Stimulated activated CD4-positive, alpha-beta T cell treated with anti-CD3 and anti-CD28 coated beads, Interleukin-1b, Interleukin-23, amount 100 ng/mL, for 1 hour (primary cell): ENCODE data around the gene SLX4IP.

Experiments used
- DNase-seq, 2 donors: peaks; one replicate each; pipeline ENCODE4 v3.0.0-alpha.2; 2020; ENCODE audit warnings: low read depth in 2 of 2

The SLX4IP gene

DNA sequence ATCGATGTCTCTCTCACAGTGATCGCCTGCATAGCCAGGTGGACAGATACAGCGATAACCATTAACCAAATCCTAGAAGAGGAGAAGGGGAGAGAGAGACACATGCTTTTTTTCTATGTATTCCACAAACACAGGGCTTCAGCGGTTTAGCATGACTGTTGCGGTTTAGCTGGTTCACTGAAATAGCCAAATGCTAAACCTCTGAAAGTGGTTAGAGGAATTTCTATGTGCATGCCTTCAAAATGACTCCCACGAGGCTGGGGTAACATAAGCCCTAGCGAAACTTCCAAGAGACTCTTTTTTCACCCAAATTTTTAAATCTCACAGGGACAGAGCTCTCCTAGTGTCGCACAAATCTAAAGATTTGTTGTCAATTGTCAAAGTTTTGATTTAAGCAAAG is 213.5 kb downstream of the SLX4IP start:
- no peak for DNase-seq

GRCh38 chr20:10649080-10649796 is 214.1 kb downstream of the SLX4IP start:
- DNase-seq: no peak

DNA sequence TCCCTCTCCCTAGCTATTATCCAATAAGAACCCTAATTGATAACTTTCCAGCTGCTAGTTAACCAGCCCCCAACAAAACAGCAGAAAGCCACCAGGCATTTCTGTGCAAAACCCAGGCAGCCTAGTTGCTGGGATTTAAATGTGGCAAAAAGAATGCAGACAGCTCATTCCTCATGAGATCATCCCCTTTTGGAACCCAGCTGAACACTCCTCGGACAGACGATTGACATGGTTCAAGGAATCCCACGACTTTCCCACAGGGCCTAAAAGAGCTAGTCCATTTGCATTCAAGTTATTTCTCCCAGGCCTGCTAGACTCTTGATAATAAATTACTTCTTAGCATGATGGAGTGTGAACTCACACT is 214.7 kb downstream of the SLX4IP start:
- no peak for DNase-seq

DNA sequence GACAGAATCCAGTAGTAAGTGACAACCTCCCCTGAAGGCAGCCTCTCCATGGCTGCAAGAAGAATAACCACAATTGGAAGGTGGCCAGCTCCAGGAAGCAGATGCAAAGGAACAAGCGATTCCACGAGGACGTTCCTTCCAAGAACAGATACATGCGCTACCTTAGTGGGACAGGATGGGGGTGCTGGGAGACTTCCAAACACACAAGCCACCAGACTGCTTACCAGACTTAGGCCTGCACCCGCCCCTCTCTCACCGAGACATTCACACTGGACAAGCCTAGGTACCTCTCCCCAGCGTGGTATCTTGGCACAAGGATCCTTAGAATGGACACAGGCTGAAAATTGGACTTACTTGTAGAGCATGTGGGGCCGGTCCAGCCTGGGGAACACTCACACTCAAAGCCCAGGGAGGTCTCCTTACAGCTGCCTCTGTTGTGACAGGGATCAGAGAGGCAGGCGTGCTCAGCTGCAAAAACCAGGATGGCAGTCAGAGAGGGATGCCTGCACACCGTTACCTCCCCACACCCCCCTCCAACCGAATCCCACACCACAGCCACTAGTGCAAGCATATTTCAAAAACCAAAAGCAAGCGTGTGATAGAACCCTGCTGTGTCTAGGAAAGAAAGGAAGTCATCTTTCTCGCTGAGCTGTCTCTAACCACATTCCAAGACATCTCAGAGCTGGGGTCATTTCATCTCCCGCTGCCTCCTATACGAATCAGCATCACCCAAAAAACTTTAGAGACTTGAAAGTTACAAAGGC is 216.3 kb downstream of the SLX4IP start:
- DNase-seq: no peak

GRCh38 chr20:10652185-10652584 is 217.1 kb downstream of the SLX4IP start:
- DNase-seq: no peak

DNA sequence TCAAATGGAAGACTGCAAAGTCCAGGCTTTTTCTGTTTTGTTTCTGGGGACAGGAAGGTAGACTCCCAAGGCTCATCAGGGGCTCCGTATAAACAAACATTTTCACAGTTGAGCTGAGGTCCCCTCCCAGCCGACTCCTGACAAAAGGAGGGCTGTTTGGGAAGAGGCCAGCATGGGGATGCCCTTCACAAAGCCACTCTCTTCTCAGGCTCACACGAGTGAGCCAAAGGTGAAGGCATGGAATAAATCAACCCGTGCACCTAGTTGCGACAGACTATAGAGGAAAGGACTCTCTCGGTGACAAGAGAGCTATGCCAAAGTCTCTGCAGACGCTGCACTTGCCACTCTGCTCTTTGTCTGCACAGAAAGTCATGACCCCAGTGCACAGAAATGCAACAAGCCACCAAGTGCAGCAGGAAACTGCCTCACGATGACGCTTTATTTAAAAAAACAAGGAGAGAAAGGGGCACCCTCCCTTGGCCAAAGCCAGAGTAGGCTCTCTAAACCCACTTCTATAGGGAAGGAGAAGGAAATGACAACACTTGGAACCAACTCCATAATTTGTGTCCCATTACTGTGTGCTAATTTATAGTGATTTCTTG is 217.7 kb downstream of the SLX4IP start:
- no peak for DNase-seq

GRCh38 chr20:10653599-10654249 is 218.6 kb downstream of the SLX4IP start:
- no peak for DNase-seq

DNA sequence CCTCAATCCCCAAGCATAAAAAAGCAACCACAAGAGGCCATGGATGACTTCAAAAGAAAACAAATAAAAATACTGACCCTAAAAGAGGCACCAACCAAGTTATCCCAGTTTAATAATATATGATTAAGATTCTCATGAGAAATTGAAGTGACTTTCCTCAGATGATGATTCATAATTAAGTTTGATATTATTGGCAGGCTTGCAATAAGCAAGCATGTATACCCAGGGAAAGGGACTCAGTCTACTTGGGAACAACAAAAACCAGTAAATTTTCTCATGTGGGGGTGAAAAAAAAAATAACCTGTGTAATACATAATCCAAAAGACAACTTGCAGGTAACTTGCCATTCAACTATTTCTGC is 219.1 kb downstream of the SLX4IP start:
- no peak for DNase-seq

DNA sequence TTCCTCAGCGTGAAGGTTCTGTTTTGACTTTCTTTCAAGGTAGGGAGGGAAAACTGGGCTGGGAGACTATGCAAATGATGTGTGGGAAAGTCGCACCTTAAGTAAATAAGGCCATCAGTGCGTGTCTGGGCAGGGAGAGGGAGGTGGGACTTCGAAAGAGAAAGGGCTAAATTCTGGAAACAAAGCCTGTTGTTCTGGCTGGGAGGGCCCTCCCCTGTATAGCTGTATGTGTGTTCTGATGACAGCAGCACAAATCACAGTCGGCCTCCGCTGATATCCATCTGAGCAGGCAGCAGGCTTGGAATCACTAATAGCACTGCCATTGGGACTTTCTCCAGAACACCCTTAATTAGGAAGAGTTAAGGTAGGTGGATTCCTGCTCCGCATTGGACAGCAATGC is 219.5 kb downstream of the SLX4IP start:
- no peak for DNase-seq

DNA sequence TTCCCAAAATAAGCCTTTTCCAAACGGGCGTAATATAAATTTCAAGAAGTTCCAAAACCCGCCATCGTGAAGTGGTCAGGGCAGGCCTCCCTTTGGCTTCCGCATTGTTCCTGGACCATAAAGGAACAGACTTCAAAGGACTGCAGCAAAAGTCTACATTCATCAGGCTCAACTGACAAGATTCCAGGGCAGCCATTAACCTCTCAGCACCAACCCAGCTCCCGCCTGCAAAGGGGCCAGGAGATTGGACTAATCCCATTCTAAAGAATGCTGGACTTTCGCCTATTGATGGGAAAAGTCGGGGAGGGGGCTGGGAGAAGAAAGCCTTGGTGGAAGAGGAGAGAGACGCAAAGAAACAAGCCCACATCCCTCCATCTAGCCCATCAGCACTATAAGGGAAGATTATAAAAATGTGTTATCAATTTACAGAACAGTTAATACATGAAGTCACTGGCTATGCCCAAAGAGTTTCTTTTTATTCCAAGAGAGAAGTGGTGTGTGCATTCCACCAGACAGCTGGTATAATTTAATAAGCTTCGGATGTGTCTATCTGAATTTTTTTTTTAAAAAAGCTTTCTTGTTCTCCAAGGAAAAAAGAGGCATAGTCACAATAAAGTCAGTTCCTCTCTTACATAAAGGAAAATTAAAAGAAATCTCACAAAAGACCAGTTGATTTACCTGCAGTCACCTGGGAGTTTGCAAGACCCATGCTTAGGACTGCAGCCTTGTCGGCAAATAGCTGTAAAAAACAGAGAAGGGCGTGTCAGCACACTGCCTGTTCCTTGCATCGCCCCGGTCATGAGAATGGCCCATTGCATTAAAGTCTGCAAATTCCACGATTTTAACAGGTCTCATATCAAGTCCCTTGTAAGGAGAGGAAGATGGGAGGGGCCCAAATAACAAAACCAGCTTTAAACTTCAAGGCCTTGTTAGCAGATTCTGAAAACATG is 220.9 kb downstream of the SLX4IP start:
- no peak for DNase-seq

GRCh38 chr20:10657453-10657852 is 222.3 kb downstream of the SLX4IP start:
- no peak for DNase-seq

DNA sequence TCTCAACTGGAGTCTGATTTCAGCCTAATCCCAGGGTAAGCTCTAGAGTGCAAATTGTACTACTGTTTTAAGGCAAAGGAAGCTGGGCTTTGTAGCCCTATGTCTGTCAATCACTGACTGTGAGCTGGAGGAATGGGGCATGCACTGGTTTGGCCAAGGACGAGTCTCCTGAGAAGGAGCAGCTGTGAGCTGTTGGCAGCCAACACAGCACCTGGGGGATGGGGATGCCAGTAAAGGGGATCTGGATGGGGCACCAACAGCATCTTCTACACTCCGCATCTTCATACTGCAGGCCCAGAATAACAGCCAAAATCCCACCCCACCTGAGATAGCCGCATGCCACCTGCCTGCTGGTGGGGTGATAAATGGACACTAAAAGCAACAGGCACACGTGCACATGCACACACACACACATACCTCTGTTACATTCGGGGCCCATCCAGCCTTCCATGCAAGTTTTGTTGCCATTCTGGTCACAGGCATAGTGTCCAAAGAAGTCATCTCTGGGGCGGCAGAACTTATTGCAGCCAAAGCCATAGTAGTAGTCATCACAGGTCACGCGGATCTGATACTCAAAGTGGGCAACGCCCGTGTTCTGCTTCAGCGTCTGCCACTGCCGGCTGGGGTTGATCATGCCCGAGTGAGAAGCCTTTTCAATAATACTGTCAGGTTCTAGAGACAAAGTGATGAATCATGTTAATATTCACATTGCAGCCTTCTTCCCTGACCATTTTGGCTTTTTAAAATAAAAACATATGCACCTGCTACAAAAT is 223.1 kb downstream of the SLX4IP start:
- no peak for DNase-seq

- DNase-seq: no peak
Measured at GRCh38 chr20:10658876-10659632, 223.9 kb downstream of the SLX4IP start.

DNA sequence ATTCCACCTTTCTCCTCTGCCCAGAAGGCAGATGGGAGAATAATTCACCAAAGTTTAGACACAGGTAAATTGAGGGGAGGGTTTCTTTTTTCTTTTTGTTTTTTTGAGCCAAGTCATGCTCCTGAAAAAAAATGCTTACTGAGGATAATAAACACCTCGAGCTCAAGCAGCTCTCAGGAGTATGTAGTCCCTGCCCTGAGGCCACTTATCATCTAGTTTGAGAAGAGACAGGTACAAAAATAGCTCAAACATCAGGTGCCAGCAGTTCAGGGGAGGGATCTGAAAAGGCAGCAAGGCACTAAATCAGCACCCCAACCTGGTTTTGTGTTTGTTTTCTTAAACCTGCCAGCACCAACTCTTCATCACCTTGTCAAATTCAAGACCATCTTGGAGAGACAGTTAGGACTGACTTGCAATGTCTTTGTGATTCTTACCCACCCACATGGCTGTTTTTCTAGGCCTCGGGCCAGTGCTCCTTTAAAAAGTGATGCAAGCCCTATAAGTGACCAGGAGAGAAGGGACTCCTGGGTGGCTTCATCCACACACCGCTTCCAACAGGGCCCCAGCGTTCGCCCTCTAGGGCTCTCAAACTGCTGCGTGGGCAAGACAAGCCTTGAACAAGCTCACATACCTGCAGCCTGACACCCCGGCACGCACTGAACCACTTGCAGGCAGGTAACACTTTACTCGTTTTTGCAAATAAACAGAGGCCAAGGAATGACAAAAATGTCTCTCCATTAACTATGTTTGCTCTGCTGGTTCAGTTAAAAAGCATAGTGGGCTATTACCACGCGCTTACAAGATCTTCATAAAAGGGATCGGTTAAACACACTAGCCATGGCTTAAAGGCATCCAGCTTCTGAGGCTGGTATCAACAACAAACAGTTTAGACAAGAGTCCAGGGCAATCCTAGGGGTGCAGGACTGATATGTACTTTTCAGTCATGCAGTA is 224.8 kb downstream of the SLX4IP start:
- no peak for DNase-seq

- DNase-seq: no peak
Measured at GRCh38 chr20:10660661-10661060, 225.6 kb downstream of the SLX4IP start.

DNA sequence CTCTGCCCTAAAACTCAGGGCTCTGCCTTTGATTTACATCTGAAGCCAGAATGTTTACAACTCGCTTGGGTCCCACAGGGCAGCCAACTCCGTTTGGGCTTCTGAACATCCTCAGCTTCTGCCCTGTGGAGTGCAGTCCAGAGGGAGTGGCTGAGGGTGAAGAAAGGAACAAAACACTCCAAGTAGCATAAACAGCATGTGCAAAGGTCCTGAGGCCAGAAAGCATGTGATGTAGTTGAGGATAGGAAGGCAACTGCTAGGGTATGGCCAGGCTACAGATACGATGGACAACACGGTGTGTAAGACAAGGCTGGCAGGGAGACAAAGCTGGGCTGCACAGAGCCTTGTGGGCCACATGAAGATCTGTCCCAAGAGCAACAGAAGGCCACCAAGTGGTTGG is 226.2 kb downstream of the SLX4IP start:
- no peak for DNase-seq

- DNase-seq: no peak
Measured at GRCh38 chr20:10662151-10662550, 227.0 kb downstream of the SLX4IP start.

GRCh38 chr20:10662661-10663458 is 227.8 kb downstream of the SLX4IP start:
- DNase-seq: no peak
